ENCODE data around the gene DDAH1.

DDAH1 gene

DNA sequence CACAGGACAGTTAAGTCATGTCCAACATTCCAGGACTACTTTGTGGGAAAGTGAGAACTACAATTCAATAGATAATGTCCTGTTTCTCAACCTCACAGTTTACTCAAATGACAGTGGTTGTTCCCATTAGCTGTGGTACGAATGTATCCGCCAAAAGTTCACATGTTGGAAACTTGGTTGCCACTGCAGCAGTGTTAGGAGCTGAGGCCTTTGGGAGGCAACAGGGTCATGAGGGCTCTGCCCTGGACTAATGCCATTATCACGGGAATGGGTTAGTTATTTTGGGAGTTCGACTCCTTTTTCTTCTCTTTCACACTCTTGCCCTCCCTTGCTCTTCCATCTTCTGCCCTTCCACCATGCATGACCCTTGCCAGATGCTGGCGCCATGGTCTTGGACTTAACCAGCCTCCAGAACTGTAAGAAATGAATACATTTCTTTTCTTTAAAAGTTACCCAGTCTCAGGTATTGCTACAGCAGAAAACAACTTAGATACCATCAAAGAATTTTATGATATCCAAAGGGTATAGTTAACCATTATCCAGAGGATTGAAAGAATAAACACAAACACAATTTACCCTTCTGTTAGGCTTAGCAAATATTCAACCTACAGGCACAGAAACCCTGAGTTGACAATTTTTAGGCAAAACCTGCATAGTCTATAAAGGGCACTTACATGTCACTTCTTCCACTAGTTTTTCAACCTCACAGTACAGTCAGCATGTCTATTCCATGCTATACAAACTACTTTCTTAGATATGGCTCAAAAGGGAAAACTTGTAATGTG lies 196.0 kb downstream of the DDAH1 start:
- Histone ChIP-seq H3K27me3 (ENCODE audit: low read length) (no peaks in the 10 kb centered on the region), H3K4me3 (ENCODE audit: insufficient read depth, low read length, poor library complexity, severe bottlenecking) (no peak overlapping the region), H3K9ac (ENCODE audit: low read length) (no peak overlapping the region), H3K9me3 (ENCODE audit: insufficient read depth, low read length) (no peaks in the 10 kb centered on the region), H3K27ac (ENCODE audit: low read depth, low read length) (no peak overlapping the region), H3K36me3 (ENCODE audit: low read length) (peaks cover 34% of the 10 kb centered on the region; the same call in 1 of the 2 replicates), H3K79me2 (ENCODE audit: insufficient read depth, low read length) (peaks cover 25% of the 10 kb centered on the region), H4K20me1 (ENCODE audit: low read depth, low read length) (0 out of 2 replicates have a peak, but pooled peaks cover 4% of the 10 kb centered on the region), H2AFZ (ENCODE audit: low read depth, low read length, severe bottlenecking) (no peak overlapping the region), H3K9me2 (replicated peaks; ENCODE audit: insufficient read depth, low read length) (no peaks in the 10 kb centered on the region), H3F3A (ENCODE audit: insufficient read depth) (peaks cover 4% of the 10 kb centered on the region; the same call in 1 of the 2 replicates), H3K4me2 (ENCODE audit: low read depth, low read length, poor library complexity, severe bottlenecking) (no peak overlapping the region)
- TF ChIP-seq EZH2phosphoT487 (conservative IDR thresholded peaks at IDR 0.05; ENCODE audit: low read length) = no peak
- TF ChIP-seq, protein P1, sequence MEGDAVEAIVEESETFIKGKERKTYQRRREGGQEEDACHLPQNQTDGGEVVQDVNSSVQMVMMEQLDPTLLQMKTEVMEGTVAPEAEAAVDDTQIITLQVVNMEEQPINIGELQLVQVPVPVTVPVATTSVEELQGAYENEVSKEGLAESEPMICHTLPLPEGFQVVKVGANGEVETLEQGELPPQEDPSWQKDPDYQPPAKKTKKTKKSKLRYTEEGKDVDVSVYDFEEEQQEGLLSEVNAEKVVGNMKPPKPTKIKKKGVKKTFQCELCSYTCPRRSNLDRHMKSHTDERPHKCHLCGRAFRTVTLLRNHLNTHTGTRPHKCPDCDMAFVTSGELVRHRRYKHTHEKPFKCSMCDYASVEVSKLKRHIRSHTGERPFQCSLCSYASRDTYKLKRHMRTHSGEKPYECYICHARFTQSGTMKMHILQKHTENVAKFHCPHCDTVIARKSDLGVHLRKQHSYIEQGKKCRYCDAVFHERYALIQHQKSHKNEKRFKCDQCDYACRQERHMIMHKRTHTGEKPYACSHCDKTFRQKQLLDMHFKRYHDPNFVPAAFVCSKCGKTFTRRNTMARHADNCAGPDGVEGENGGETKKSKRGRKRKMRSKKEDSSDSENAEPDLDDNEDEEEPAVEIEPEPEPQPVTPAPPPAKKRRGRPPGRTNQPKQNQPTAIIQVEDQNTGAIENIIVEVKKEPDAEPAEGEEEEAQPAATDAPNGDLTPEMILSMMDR (IDR thresholded peaks at IDR 0.05; ENCODE audit: insufficient read depth, low read length, poor library complexity, severe bottlenecking) = no peak

All from SU-DHL-6 (cell line).